Stimulated activated CD4-positive, alpha-beta T cell treated with anti-CD3 and anti-CD28 coated beads, Interleukin-15, amount 100 ng/mL, for 1 hour (primary cell): ENCODE data around the gene TPM3.
"Not testable (repeated sequence)": the region's sequence is repeated elsewhere in the genome, so short reads cannot be mapped to it uniquely, and the experiment has no call there.

Source experiments
- DNase-seq, 2 donors: peaks; one replicate each; pipeline ENCODE4 v3.0.0-alpha.2; 2020; ENCODE audit warnings: low read depth in 1 of 2, low spot score in 1 of 2

TPM3 gene

DNA sequence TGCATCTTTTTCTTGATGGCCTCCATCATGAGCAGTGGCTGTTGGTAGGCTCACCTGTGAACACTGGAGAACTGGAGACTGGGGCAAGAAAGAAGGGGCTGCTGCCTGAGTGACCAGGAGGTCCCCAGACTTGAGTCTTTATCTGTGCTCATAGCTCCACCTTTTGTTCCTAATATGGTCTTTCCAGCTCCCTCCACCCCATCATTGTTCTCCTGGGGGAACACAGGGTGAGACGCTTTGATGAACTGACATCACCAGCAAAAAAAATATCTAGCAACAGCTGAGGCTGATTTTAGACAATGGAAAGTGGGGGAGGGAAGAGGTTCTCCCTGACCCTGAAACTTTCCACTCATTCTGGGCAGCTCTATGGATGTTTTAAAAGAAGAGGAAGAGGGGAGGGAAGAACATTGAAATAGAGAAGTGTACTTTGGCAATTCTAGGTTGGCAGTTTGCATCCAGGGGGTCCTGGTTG lies at the start of gene TPM3:
Gene TPM3 (minus strand): TSS at position 111 of the 472 bp plus-strand sequence. CDS start 82 bp downstream, at position 29.
- DNase-seq: no peak

DNA sequence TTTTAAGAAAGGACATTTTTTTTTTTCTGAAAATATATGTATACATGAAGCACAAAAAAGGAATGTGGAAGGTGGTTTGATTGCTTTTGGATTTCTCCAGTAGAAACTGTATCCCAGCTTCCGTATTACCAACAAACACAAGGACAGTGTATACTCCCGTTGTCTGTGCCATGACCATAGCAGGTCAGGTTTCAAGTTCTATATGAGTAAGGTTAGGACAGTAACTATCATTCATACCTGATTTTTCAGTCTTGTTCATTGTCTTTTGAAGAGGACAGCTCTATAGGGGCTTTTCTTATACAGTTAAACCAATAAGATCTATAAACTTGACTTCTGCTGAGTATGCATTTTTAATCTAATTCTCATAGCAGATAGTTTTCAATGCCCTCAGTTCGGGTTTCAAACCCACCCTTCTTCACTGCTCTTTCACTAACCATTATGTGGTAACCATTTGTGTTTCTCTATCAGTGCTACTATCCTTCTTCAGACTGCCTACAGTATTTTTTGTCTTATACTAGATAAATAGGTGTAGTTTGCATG lies 48.5 kb upstream of the TPM3 start:
- DNase-seq: no peak

DNA sequence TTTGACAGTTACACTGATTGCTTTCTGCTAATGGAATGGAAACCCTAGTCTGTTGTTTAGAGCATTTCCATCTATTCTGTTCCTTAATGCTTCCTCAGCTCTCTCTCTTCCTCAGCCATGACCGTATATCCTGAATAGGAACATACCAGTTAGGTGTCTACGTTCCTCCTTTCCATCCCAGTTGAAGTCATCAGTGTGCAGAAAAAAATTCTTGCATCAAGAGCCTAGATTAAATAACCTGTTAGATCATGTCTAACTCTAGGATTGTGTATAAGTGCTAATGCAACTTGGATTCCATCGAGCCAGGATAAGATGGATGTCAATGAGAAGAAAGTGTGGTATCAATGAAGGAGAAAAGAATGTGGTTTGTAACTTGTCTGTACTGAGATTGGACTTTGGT lies 47.6 kb upstream of the TPM3 start:
- no peak for DNase-seq

DNA sequence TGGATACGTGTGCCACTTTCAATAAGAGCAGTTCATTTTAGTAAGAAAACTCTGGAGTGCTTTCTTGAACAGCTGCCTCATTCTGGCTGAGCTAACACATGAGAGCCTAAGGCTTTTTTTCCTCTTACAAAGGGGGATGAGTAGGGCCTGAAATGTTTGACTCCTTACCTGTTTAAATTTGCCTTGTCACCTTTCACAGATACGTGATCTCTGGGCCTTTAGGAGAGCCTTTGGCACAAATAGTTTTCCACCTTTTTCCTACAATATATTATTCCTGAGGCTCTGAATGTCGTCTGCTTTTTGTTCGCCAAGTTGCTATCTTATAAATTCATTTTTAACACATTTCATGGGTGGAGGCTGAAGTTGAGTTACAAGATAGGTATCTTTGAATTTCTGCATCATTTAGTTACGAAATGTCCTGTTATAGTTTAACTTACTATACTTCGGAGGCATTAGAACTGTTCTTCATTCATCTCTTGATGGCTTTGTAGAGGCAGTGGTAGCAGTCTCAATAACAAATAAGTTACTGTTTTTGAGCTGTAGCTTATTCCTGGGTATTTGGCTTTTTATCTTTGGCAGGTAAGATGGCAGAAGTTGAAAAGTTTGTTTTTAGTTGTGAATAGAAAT lies 46.1 kb upstream of the TPM3 start:
- DNase-seq: no peak

DNA sequence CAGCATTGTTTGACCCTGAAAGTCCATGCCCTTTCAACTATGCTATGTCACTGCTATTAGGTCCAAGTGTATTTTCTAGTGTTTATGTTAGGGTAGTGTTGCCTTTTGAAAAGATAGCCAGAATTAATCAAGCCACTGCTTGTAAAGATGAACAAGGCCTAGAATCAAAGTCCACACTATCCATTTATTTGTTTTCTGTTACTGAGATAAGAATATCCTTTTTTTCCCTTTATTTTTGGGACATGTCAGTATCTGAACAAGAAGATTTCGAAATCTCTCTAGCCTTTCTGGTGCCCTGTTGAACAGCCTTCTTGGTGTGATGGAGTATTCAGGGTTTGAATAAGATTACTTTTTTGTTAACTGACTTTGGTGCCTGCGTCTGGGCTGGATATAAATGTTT lies 45.5 kb upstream of the TPM3 start:
- no peak for DNase-seq

DNA sequence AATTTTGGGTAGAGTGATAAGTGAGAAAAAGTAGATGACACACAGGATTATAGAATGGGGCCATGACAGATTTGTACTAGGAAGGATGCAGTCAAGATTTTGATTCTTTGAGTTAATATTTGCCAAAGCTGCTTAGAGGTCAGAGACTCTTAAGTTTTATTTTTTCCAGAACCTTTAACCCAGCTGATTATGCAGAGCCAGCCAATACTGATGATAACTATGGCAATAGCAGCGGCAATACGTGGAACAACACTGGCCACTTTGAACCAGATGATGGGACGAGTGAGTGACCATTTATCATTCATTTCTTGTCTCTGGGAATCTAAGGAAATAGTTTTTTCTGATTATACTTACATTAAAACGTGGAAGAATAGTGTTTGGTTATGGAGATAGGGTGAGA lies 45.0 kb upstream of the TPM3 start:
- no peak for DNase-seq

DNA sequence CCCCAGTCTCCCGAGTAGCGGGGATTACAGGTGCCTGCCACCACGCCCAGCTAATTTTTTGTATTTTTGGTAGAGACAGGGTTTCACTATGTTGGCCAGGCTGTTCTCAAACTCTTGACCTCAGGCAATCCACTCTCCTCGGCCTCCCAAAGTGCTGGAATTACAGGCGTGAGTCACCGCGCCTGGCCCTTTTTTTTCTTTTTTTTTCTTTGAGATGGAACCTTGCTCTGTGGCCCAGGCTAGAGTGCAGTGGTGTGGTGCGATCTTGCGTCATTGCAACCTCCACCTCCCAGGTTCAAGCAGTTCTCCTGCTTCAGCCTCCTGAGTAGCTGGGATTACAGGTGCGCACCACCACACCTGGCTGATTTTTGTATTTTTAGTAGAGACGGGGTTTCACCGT lies 41.2 kb upstream of the TPM3 start:
- DNase-seq: not testable (repeated sequence)

DNA sequence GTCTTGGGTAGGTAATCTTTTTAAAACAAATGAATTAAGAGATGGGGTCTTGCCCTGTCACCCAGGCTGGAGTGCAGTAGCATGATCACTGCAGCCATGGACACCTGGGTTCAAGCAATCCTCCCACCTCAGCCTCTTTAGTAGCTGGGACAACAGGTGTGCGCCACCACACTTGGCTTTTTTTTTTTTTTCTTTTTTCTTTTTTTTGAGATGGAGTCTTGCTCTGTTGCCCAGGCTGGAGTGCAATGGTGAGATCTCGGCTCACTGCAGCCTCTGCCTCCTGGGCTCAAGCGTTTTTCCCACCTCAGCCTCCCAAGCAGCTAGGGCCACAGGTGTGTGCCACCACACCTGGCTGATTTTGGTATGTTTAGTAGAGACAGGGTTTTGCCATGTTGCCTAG lies 39.2 kb upstream of the TPM3 start:
- DNase-seq: not testable (repeated sequence)

DNA sequence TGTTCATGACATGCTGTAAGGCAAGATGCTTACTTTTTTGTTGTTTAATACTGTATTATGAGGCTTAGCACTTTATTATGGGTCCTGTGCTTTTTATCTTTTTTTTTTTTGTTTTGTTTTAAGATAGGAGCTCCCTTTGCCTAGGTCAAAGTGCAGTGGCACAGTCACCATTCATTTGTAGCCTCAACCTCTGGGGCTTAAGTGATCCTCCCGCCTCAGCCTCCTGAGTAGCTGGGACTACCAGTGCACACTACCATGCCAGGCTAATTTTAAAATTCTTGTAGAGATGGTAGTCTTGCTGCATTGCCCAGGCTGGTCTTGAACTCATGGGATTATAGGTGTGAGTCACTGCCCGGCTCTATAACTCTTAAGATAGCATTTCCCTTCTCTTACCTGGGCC lies 33.5 kb upstream of the TPM3 start:
- DNase-seq: no peak

DNA sequence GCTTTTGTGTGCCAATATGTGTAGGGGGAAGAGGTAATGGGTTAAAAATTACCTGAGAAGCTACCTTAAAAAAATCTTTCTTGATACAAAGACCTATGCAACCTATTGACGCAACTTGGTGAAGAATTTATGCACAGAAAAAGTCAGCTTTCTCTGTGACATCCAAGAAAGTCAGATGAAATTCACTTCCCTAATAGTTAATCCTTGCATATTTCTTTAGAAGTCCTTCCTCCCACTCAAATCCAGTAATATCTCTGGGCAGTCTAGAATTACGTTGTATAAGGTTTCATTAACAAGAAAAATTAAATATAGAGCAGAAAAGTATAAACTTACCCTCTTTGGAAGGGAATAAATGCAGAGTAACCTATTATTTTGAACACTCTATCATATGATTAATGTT lies 31.7 kb upstream of the TPM3 start:
- DNase-seq: no peak

DNA sequence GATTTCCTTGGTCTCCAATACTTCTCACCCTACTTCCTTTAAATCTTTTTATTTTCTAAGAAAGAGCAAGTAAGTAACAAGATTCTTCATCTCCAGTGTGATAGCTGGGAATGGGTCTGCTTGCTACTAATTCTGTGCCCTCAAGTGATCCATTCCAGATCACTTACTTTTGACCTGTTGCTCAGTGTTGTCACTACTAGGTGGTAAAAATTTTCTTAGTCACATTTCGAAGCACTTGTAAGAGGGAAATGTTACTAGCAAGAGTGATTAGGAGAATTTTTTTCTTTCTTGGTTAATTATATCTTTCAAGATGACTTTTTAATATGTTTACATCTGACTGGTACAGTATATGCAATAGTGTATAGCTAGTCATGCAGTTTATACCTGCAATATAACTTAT lies 31.0 kb upstream of the TPM3 start:
- DNase-seq: no peak

DNA sequence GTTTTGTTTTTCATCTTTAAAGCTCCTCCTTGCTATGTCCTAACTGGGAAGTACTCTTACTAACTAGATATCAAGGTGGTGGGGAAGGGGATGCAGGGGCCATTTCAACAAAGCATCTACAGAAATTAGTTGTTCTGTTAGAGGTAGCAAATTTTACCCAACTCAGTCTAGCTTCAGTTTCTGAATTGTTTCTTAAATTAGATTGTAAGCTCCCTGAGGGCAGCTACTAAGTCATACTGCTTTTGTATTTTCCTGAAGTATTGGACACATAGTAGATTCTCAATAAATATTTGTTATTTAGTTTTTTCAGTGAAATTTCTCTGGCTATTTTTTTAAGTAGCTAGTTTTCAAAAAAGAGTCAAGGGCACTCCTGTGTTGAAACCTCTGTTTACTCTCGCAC lies 30.6 kb upstream of the TPM3 start:
- DNase-seq: no peak

DNA sequence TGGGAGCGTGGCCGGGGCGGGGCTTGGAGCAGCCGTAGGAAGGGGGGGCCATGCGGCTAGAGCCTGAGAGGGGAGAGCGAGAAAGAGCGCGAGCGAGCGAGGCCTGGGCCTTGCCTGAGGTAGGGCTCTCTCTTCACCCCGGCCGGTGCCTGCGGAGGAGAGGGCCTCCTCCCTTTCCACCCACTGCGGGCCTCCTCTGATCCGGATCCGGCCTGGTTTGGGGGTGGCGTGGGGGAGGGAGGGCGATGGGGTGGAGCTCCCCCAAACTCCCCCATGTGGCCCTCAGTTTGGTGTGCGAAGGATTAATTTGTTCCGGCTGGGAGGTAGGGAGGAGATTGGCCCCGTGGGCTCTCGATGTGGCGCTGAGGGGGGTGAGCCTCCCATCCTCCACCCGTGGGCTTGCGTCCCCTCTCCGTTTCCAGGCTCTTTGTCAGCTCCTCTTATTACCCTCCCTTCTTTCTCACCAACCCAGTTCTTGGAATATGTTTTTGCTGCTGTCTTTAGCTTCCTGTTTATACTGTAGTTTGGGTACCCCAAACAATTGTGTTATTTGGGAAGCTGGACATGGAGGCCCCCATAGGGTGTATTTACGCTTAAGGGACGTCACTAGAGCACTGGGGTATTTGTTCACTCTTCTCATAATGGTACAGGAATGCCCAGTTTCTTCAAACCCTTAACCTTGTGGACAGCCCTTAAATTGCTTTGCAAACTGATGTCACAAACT lies 29.5 kb upstream of the TPM3 start:
- DNase-seq: peak; percentile 45 to 51

DNA sequence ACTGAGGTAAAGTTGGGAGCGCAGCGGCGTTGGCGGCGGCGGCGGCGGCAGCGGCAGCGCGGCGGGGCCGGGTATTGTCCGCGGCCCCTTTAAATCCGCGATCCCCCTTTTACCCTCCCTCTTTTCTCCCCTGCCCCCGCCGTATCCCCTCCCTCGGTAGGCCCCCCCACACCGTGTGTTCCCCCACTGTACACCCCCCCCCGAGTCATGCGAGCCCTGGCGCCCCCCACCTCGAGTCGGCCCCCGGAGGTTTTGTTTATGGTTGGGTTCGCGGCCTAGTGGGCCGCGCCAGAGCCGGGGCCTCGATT lies 29.0 kb upstream of the TPM3 start:
- DNase-seq: no peak

DNA sequence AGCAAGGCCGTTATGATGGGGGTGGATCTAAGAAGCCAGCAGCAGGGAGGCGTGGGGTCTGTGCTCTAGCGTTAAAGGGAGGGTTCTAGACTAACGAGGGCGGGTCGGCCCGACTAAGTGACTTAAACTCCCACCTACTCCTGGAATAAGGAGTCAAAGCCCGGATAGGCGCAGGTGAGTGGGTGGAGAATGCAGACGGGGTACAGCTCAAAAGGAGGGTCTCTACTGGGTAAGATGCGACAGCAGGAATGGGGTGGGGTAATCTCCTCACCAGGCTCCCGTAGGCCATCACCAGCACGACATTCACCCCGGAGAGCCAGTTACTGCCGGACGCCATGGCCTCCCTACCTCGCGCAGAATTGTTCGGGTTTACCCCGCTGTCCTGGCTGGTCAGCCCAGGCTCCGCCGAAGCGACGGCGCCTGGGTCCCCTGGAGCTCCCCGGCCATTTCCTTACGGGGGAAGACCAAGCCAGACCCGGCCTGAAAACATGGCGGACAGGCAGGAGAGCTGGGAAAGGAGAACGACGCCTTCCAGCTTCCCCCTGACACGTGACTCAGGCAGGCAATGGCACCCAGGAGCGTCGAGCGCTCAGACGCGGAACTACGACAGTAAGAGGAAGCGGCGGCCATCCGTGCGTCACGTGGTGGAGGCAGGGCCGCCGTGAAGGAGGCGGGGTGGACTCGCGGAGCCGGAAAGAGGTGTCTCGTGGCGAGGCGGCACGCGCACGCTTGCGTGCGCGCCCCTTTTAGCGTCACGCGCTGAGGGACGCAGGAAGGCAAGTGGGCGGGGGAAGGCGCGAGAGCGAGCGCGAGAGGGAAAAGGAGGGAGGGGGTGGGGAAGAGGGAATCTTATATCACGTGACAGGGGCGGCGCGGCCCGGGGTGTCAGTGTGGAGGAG lies 28.4 kb upstream of the TPM3 start, which contains the start of gene UBAP2L:
Gene UBAP2L (plus strand): TSS at position 885 of the 899 bp plus-strand sequence. CDS start 4,169 bp downstream, outside the sequence.
- DNase-seq: peak; percentile 96

DNA sequence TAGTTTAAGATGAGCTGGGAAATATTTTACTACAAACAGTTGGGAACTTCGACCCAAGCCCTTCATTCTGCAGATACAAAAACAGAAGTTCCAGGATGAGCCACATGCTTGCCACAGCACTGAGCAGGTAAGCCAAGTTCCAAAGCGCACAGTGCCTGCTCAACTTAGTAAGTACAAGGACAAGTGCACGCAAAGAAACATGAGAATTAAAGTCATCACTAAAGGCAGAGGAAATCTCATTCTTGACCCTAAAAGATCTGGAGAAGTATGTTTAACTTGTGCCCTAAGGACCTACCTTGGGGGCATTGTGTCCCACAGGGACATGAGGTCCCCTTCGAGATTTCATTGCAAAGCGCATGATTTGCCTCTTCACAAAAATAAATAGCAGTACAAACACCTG lies 27.6 kb upstream of the TPM3 start:
- no peak for DNase-seq

DNA sequence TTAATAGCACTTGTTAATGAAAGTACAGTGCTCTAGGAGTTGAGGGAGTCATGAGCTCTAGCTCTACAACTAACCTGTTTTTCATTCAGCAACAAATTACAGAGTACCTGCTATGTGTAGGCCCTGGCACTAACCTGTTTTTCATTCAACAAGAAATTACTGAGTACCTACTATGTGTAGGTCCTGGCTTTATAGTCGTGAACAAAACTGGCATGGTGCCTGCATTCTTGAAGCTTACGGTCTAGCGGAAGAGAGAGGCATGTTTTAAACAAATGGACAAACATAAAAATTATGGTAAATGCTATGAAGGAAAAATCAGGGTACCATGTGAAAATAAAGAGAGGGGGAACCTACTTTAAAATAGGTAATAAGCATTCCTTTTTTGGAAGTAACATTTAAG lies 26.6 kb upstream of the TPM3 start:
- no peak for DNase-seq

DNA sequence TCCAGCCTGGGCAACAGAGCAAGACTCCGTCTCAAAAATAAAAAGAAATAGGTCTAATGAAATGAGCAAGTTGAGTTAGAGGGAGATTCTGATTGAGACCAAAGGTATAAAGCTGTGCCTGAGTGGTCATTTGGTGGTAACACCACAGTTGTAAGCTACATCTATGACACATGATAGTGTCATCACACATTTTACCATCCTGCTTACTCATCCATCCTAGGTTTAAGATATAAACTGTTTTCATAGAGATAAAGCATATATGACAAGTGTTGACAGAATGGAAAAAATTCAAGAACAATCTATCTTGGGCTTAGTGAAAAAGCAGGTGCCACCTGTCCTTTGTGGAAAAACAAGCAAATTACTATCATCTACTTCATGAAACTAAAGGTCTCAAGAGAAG lies 21.4 kb upstream of the TPM3 start:
- DNase-seq: no peak

DNA sequence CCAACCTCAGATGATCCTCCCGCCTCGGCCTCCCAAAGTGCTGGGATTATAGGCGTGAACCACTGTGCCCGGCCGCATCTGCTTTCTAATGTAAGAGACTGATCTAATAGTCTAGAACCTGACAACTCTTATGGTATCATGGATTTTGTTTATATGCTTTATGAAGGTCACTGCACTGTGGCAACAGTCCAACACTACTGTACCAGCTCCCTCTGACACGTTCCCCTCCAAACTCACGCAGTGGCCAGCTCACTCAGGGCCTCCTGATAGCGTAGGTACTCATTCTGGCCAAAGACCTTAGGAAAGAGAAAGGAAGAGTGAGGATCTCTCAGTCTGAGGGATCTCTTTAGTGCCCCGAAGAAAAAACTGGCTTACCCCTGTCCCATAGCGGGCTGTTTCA lies 20.2 kb upstream of the TPM3 start:
- DNase-seq: no peak

DNA sequence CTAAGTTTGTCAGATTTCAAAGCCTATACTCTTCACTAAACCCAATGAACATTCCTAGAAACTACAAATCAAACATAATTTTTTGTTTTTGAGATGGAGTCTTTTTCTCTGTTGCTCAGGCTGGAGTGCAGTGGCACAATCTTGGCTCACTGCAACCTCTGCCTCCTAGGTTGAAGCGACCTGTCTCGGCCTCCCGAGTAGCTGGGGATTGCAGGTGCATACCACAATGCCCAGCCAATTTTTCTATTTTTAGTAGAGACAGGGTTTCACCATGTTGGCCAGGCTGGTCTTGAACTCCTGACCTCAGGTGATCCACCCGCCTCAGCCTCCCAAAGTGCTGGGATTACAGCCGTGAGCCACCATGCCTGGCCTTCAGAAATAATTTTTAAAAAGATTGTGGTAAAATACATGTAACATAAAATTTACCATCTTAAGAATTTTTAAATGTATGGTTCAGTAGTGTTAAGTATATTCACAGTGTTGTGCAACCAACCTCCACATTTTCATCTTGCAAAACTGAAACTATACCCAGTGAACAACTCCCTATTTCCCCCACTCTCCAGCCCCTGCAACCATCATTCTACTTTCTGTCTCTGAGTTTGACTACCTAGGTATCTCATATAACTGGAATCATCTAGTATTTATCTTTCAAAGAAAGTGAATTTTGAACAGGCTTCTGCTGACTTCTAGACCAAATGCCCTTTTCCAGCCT lies 16.9 kb upstream of the TPM3 start:
- no peak for DNase-seq

DNA sequence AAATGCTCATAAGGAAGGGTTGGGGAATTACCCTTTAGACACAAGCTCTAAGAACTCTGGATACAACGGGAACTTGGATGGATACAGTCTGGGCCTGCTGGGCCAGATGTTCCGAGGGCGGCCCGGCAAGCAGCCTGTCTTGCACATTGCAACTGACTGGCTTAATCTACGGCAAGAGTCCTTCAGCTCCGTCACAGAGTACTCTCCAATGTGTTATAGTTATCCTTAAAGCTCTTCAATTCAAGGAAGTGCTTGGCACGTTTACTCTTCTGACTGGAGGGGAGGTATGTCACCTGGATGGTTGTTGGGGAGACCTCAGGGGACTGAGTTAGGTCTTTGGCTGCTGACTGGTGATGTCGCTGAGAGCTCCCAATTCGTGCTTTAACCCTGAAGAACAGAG lies 15.4 kb upstream of the TPM3 start:
- no peak for DNase-seq
